Measurements from ENCODE around the gene USP32. TPM values are rescaled to one million over a fixed set of nuclear protein-coding genes. Genes with fewer than 3 reads are reported as not detected.
A peak's percentile ranks its signal among the peaks of the same experiment; 100 is the strongest.

USP32 gene
- total and polyA plus RNA-seq, 2 donors (not counting 1 experiment from before 2014, with no cell fraction given) = 7.7 to 48.8 TPM

- Histone ChIP-seq H3K36me3 (replicated peaks in 1 of 2; ENCODE audit: control extremely low read depth in 1 of 2, control insufficient read depth in 1 of 2, extremely low read depth in 1 of 2, insufficient read depth in 2 of 2, low read length in 1 of 2) (no peaks in the 10 kb centered on the region), H2AFZ (ENCODE audit: insufficient read depth, low read depth, low read length, poor library complexity, severe bottlenecking) (peak within 1 kb of the TSS; percentile 93), H3K4me2 (replicated peaks; ENCODE audit: low read depth, low read length, poor library complexity, severe bottlenecking) (peak within 1 kb of the TSS; percentile 88), H4K20me1 (ENCODE audit: control insufficient read depth, insufficient read depth, low read length, poor library complexity, severe bottlenecking) (no peaks in the 10 kb centered on the region), H3K9me3 (ENCODE audit: control extremely low read depth in 1 of 3, control insufficient read depth in 2 of 3, insufficient read depth in 1 of 3, low read length in 2 of 3) (no peaks in the 10 kb centered on the region), H3K9ac (ENCODE audit: low read length) (peak within 1 kb of the TSS; percentile 72), H3K4me1 (ENCODE audit: control insufficient read depth in 2 of 2, insufficient read depth in 2 of 2, low read length in 2 of 2) (peaks cover 8 to 15% of the 10 kb centered on the region in 2 donors), H3K27ac (ENCODE audit: low read length in 2 of 2) (peak within 1 kb of the TSS; percentile 61 to 76), H3K79me2 (ENCODE audit: control insufficient read depth, insufficient read depth, low read length) (no peaks in the 10 kb centered on the region), H3K4me3 (ENCODE audit: control extremely low read depth in 1 of 5, extremely low read depth in 1 of 5, insufficient read depth in 1 of 5, low read depth in 2 of 5, low read length in 4 of 5) (peak within 1 kb of the TSS; percentile 44 to 71 (median 56)), H3K27me3 (replicated peaks in 1 of 4; ENCODE audit: control extremely low read depth in 1 of 4, control insufficient read depth in 3 of 4, insufficient read depth in 4 of 4, low read length in 3 of 4) (no peaks in the 10 kb centered on the region)
- H3K9me3 Mint-ChIP-seq (ENCODE audit: insufficient read depth) = no peaks in the 10 kb centered on the region
- H3K4me1 Mint-ChIP-seq = peaks cover 12% of the 10 kb centered on the region
- peak within 1 kb of the TSS; percentile 87 for H3K4me3 Mint-ChIP-seq
- DNase-seq = peak; percentile 27
- ChIA-PET CTCF (interaction anchor here (0.9 to 1.5 kb wide), 3 partner anchors 15 to 287 kb away, joined by 3 to 6 read pairs (median 4); partner anchors contain the start of gene USP32), POLR2A (interaction anchor here (0.6 to 1.3 kb wide), 2 partner anchors 12 to 32 kb away, joined by 3 to 5 read pairs; no protein-coding TSS in a partner anchor)
- intact Hi-C loops (cut with micrococcal nuclease) = loop anchor here (5.0 kb wide), 1 partner anchor 190 kb away; no protein-coding TSS in a partner anchor
- 86% methylated on average over 18 of the region's 18 CpGs for WGBS (ENCODE audit: insufficient coverage)
- no peak for TF ChIP-seq CTCF (IDR thresholded peaks at IDR 0.05)
- no peak for TF ChIP-seq EZH2 (IDR thresholded peaks at IDR 0.05; ENCODE audit: borderline replicate concordance, insufficient read depth, low read depth, low read length, poor library complexity, severe bottlenecking)
- ATAC-seq (ENCODE audit: low read depth) = no peak
- peak within 1 kb of the TSS; percentile 87 for H3K27ac Mint-ChIP-seq
- no peaks in the 10 kb centered on the region for H3K27me3 Mint-ChIP-seq
Measured at GRCh38 chr17:60422162-60422665, 30.3 kb upstream of the USP32 start, which contains the start of gene CHCT1. Gene CHCT1, plus strand, starts transcription at chr17:60422489. Its CDS starts 104 bp downstream, at chr17:60422593.

Measured in B cell (primary cell).